Right lobe of liver (tissue), 4 donors: ENCODE data around the gene KIRREL2.
"Not testable (repeated sequence)": the region's sequence is repeated elsewhere in the genome, so short reads cannot be mapped to it uniquely, and the experiment has no call there.

Experiments used
- POLR2A ChIP-seq: fragments of 450-650 bp; IDR thresholded peaks from one replicate; pipeline ENCODE4 v1.6.1; 2017; ENCODE audit warnings: antibody characterized with exemption, mild to moderate bottlenecking
- TF ChIP-seq, protein P1 (sequence below), 4 donors: fragments of 200-600 bp in 3 of 4; fragments of 450-650 bp in 1 of 4; IDR thresholded peaks; one replicate each; pipeline versions ENCODE4 v1.5.1 to v1.8.0; 2016 to 2022; ENCODE audit warnings: antibody characterized with exemption in 4 of 4, mild to moderate bottlenecking in 2 of 4
- donor health status: DM: no; HTN: no; CAD: no.
- donor health status: DM: no; HTN: no; CAD: no.
- donor health status: DM: no; HTN: yes; CAD: no.

DNA sequence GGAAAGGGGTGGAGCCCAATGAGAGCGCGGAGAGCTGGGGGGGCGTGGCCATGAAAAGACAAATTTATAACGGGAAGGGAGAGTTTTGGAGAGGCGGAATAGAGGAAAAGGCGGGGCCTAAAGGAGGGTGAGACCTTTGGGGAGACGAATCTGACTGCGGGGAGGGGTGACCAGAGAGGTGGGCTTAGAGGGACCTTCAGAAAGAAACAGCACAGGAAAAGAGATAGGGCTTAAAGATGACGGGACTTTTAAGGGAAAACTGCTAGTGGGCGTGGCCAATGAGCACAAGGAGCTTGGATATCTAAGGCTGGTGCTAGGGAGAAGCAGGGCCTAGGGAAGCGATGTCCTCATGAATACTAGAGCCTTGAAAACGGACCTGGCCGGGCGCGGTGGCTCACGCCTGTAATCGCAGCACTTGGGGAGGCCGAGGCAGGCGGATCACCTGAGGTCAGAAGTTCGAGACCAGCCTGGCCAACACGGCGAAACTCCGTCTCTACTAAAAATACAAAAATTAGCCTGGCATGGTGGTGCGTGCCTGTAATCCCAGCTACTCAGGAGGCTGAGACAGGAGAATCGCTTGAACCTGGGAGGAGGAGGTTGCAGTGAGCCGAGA, 13.5 kb downstream of the KIRREL2 start:
- TF ChIP-seq, protein P1, sequence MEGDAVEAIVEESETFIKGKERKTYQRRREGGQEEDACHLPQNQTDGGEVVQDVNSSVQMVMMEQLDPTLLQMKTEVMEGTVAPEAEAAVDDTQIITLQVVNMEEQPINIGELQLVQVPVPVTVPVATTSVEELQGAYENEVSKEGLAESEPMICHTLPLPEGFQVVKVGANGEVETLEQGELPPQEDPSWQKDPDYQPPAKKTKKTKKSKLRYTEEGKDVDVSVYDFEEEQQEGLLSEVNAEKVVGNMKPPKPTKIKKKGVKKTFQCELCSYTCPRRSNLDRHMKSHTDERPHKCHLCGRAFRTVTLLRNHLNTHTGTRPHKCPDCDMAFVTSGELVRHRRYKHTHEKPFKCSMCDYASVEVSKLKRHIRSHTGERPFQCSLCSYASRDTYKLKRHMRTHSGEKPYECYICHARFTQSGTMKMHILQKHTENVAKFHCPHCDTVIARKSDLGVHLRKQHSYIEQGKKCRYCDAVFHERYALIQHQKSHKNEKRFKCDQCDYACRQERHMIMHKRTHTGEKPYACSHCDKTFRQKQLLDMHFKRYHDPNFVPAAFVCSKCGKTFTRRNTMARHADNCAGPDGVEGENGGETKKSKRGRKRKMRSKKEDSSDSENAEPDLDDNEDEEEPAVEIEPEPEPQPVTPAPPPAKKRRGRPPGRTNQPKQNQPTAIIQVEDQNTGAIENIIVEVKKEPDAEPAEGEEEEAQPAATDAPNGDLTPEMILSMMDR (IDR thresholded peaks at IDR 0.05), result not testable (repeated sequence)
- not testable (repeated sequence) for TF ChIP-seq POLR2A
